ENCODE results near the gene CCR6. TPM values are rescaled to one million over a fixed set of nuclear protein-coding genes. Genes with fewer than 3 reads are reported as not detected.
"Not testable (repeated sequence)": the region's sequence is repeated elsewhere in the genome, so short reads cannot be mapped to it uniquely, and the experiment has no call there.

CCR6 gene
- total RNA-seq, 1 experiment from 2014 or later: not detected

DNA sequence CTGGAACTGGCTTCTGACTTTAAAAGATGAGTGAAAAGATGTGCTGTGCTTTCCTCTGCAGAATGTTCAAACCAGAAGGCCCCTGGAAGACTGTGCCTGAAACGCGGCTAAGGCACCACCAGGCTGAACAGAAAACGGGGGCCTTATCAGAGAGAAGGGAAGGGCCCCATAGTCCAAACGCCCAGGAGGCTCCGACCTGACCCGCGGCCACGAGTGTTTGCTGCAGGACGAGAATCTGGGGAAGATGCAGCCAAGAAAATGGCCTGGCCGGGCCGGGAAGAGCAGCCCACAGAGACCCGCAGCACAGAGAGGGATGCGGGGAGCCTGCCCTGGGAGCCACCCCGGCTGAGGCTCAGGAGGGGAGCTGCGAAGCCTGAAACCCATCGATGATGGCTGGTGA lies 45.4 kb downstream of the CCR6 start:
- H3K27ac ChIP-seq (ENCODE audit: insufficient read length, low read depth, low read length); H4K20me1 ChIP-seq (ENCODE audit: control insufficient read depth, insufficient read depth, insufficient read length); H3K14ac ChIP-seq (ENCODE audit: insufficient read depth, low read length); H3K23ac ChIP-seq (ENCODE audit: insufficient read length, low read depth, low read length); H3K79me1 ChIP-seq (ENCODE audit: insufficient read depth, low read depth, low read length, poor library complexity, severe bottlenecking); H3K9ac ChIP-seq (ENCODE audit: extremely low read depth, insufficient read length, low read length); H3K9me3 Mint-ChIP-seq; H3K4me3 Mint-ChIP-seq; H3K18ac ChIP-seq (ENCODE audit: insufficient read length, low read depth, low read length); H2BK120ac ChIP-seq (ENCODE audit: low read depth, low read length, poor library complexity, severe bottlenecking); H3K9me3 ChIP-seq (ENCODE audit: control insufficient read depth, low read depth, low read length); H3K23me2 ChIP-seq (ENCODE audit: insufficient read length, low read depth, low read length, poor library complexity, severe bottlenecking); H3K27ac Mint-ChIP-seq; H3K56ac ChIP-seq (ENCODE audit: insufficient read length, low read depth, low read length); H3K4me1 ChIP-seq (ENCODE audit: insufficient read depth, low read length); DNase-seq; H2BK20ac ChIP-seq (ENCODE audit: low read depth, low read length, poor library complexity, severe bottlenecking); H4K8ac ChIP-seq (replicated peaks; ENCODE audit: insufficient read length, low read depth, low read length); H3K36me3 Mint-ChIP-seq (ENCODE audit: insufficient read depth in 1 of 3, low read depth in 3 of 3); H3K4me2 ChIP-seq (ENCODE audit: insufficient read depth, insufficient read length, low read length); H2BK5ac ChIP-seq (ENCODE audit: insufficient read length, low read length); H3K27me3 ChIP-seq (ENCODE audit: insufficient read depth, low read length); H4K91ac ChIP-seq (ENCODE audit: insufficient read length, low read depth, low read length); H4K5ac ChIP-seq (ENCODE audit: insufficient read length, low read depth, low read length); H2AK5ac ChIP-seq (ENCODE audit: insufficient read length, low read length); H3T11ph ChIP-seq (ENCODE audit: low read length); H2AFZ ChIP-seq (ENCODE audit: low read length); H2BK12ac ChIP-seq (ENCODE audit: insufficient read length, low read depth, low read length); H3K79me2 ChIP-seq (ENCODE audit: insufficient read depth, low read length); H3K4ac ChIP-seq (ENCODE audit: low read depth, low read length); H2BK15ac ChIP-seq (ENCODE audit: low read depth, low read length): not testable (repeated sequence)
- Mint-ChIP-seq H3K27me3 (ENCODE audit: low read depth) (peaks cover 14% of the 10 kb centered on the region), H3K4me1 (peaks cover 28 to 34% of the 10 kb centered on the region in 2 experiments)
- WGBS (ENCODE audit: extremely low coverage, insufficient read length, low lambda C conversion rate): no CpG with 5 or more reads among the region's 16 CpGs

DNA sequence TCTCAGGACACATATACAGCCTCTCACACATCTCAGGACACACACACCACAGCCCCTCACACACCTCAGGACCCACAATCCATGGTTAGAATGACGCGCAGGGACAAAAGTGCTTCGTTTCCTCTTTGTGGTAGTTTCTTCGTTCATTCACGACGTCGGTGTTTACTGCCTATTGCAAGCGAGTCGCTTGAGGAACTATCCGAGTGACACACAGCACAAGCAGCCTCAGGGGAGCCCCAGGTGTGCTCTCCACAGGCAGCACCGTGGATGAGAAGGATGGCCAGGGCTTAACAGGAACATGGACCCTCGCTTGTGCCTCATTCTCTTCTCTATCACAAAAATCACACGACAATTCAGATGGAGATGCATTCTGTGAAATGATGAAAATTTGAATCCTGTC lies 47.0 kb downstream of the CCR6 start:
- H2BK12ac ChIP-seq (ENCODE audit: insufficient read length, low read depth, low read length); H4K5ac ChIP-seq (ENCODE audit: insufficient read length, low read depth, low read length); H3K79me2 ChIP-seq (ENCODE audit: insufficient read depth, low read length); H3K4me2 ChIP-seq (ENCODE audit: insufficient read depth, insufficient read length, low read length); H3K23ac ChIP-seq (ENCODE audit: insufficient read length, low read depth, low read length); H3K27ac ChIP-seq (ENCODE audit: insufficient read length, low read depth, low read length); H2AFZ ChIP-seq (ENCODE audit: low read length); H3K9me3 ChIP-seq (ENCODE audit: control insufficient read depth, low read depth, low read length); H2BK120ac ChIP-seq (ENCODE audit: low read depth, low read length, poor library complexity, severe bottlenecking); H3T11ph ChIP-seq (ENCODE audit: low read length); H2BK20ac ChIP-seq (ENCODE audit: low read depth, low read length, poor library complexity, severe bottlenecking); H3K9me3 Mint-ChIP-seq; H3K14ac ChIP-seq (ENCODE audit: insufficient read depth, low read length); H2BK15ac ChIP-seq (ENCODE audit: low read depth, low read length); H3K36me3 Mint-ChIP-seq (ENCODE audit: insufficient read depth in 1 of 3, low read depth in 3 of 3); H3K27me3 ChIP-seq (ENCODE audit: insufficient read depth, low read length); H3K56ac ChIP-seq (ENCODE audit: insufficient read length, low read depth, low read length); H3K4me3 Mint-ChIP-seq; H3K4ac ChIP-seq (ENCODE audit: low read depth, low read length); DNase-seq; H4K91ac ChIP-seq (ENCODE audit: insufficient read length, low read depth, low read length); H2AK5ac ChIP-seq (ENCODE audit: insufficient read length, low read length); H4K20me1 ChIP-seq (ENCODE audit: control insufficient read depth, insufficient read depth, insufficient read length); H3K23me2 ChIP-seq (ENCODE audit: insufficient read length, low read depth, low read length, poor library complexity, severe bottlenecking); H3K4me1 ChIP-seq (ENCODE audit: insufficient read depth, low read length); H3K9ac ChIP-seq (ENCODE audit: extremely low read depth, insufficient read length, low read length); H2BK5ac ChIP-seq (ENCODE audit: insufficient read length, low read length); H3K18ac ChIP-seq (ENCODE audit: insufficient read length, low read depth, low read length); H3K79me1 ChIP-seq (ENCODE audit: insufficient read depth, low read depth, low read length, poor library complexity, severe bottlenecking): not testable (repeated sequence)
- H4K8ac ChIP-seq (replicated peaks; ENCODE audit: insufficient read length, low read depth, low read length): peak overlapping the region; percentile 48
- H3K27ac Mint-ChIP-seq: peak overlapping the region in 2 of 3 experiments; percentile 5 to 17; a peak in 2 of 7 replicates
- peaks cover 19 to 23% of the 10 kb centered on the region in 2 experiments for H3K4me1 Mint-ChIP-seq
- H3K27me3 Mint-ChIP-seq (ENCODE audit: low read depth): peaks cover 17% of the 10 kb centered on the region
- no CpG with 5 or more reads among the region's 13 CpGs for WGBS (ENCODE audit: extremely low coverage, insufficient read length, low lambda C conversion rate)
